ENCODE results near the gene MYH7. TPM values are rescaled to one million over a fixed set of nuclear protein-coding genes. Genes with fewer than 3 reads are reported as not detected.
A peak's percentile ranks its signal among the peaks of the same experiment; 100 is the strongest.
"Not testable (repeated sequence)": the region's sequence is repeated elsewhere in the genome, so short reads cannot be mapped to it uniquely, and the experiment has no call there.

The MYH7 gene
- total RNA-seq, 1 donor from 2014 or later, result not detected

DNA sequence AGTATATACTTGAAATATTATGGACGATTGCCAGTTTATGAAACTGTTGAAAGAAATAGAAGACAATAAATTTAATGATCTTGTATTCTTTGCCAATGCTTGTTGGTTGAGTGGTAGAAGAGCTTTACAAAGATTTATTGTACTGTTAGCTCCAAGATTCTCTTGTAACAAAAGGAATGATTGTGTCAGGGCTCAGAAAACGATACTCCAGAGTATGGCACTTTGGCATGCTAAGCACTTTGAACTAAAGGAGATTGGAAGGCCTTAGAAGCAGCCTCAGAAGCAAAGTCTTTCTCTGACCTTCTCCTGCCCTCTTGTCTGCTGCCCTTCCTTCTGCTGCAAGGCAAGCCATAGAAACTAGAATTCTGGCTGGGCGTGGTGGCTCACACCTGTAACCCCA lies 29.8 kb upstream of the MYH7 start:
- Mint-ChIP-seq H3K36me3 (ENCODE audit: insufficient read depth) (no peaks in the 10 kb centered on the region), H3K9me3 (ENCODE audit: low read depth) (peaks cover 3% of the 10 kb centered on the region), H3K4me3 (ENCODE audit: low read depth) (no peak overlapping the region), H3K27ac (no peak overlapping the region), H3K27me3 (peaks cover 2% of the 10 kb centered on the region), H3K4me1 (ENCODE audit: low read depth) (peaks cover 8% of the 10 kb centered on the region)
- DNase-seq (ENCODE audit: low spot score, unreplicated experiment), result no peak
- TF ChIP-seq, protein P1, sequence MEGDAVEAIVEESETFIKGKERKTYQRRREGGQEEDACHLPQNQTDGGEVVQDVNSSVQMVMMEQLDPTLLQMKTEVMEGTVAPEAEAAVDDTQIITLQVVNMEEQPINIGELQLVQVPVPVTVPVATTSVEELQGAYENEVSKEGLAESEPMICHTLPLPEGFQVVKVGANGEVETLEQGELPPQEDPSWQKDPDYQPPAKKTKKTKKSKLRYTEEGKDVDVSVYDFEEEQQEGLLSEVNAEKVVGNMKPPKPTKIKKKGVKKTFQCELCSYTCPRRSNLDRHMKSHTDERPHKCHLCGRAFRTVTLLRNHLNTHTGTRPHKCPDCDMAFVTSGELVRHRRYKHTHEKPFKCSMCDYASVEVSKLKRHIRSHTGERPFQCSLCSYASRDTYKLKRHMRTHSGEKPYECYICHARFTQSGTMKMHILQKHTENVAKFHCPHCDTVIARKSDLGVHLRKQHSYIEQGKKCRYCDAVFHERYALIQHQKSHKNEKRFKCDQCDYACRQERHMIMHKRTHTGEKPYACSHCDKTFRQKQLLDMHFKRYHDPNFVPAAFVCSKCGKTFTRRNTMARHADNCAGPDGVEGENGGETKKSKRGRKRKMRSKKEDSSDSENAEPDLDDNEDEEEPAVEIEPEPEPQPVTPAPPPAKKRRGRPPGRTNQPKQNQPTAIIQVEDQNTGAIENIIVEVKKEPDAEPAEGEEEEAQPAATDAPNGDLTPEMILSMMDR (IDR thresholded peaks at IDR 0.05; ENCODE audit: unreplicated experiment), result no peak

DNA sequence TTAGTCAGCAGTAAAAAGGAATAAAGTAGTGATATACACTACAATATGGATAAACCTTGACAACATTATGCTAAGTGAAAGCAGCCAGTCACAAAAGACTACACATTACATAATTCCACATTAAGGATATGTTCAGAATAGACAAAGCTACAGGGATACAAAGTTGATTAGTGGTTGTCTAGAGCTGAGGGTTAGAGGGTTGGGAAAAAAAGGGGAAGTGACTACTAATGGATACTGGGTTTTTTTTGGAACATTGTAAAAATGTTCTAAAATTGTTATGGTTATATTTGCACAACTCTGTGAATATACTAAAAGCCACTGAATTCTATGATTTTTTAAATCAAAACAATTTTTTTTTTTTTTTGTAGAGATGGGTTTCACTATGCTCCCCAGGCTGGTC lies 29.2 kb upstream of the MYH7 start:
- Mint-ChIP-seq H3K4me3 (ENCODE audit: low read depth) (no peak overlapping the region), H3K9me3 (ENCODE audit: low read depth) (peaks cover 3% of the 10 kb centered on the region), H3K27ac (no peak overlapping the region), H3K27me3 (peaks cover 2% of the 10 kb centered on the region), H3K4me1 (ENCODE audit: low read depth) (peaks cover 8% of the 10 kb centered on the region), H3K36me3 (ENCODE audit: insufficient read depth) (no peaks in the 10 kb centered on the region)
- DNase-seq (ENCODE audit: low spot score, unreplicated experiment), result no peak
- TF ChIP-seq, protein P1 (IDR thresholded peaks at IDR 0.05; ENCODE audit: unreplicated experiment), result no peak

DNA sequence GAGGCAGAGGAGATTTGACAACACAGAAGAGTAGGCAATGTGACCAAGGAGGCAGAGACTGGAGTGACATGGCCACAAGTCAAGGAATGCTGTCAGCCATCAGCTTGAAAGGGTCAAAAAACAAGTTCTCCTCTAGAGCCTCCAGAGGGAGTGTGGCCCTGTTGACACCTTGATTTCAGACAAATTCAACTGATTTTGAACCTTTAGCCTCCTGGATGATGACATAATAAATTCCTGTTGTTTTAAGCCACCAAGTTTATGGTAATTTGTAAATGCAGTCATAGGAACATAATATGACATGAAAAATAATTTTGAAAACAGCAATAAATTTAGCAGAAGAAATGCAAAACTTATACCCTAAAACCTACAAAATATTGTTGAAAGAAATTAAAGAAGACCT lies 25.5 kb upstream of the MYH7 start:
- TF ChIP-seq, protein P1 (IDR thresholded peaks at IDR 0.05; ENCODE audit: unreplicated experiment), result no peak
- H3K27ac Mint-ChIP-seq, result no peak overlapping the region
- no peak overlapping the region for H3K4me3 Mint-ChIP-seq (ENCODE audit: low read depth)
- peaks cover 7% of the 10 kb centered on the region for H3K27me3 Mint-ChIP-seq
- no peak for DNase-seq (ENCODE audit: low spot score, unreplicated experiment)
- H3K9me3 Mint-ChIP-seq (ENCODE audit: low read depth), result peaks cover 3% of the 10 kb centered on the region
- H3K36me3 Mint-ChIP-seq (ENCODE audit: insufficient read depth), result no peaks in the 10 kb centered on the region
- H3K4me1 Mint-ChIP-seq (ENCODE audit: low read depth), result no peaks in the 10 kb centered on the region

DNA sequence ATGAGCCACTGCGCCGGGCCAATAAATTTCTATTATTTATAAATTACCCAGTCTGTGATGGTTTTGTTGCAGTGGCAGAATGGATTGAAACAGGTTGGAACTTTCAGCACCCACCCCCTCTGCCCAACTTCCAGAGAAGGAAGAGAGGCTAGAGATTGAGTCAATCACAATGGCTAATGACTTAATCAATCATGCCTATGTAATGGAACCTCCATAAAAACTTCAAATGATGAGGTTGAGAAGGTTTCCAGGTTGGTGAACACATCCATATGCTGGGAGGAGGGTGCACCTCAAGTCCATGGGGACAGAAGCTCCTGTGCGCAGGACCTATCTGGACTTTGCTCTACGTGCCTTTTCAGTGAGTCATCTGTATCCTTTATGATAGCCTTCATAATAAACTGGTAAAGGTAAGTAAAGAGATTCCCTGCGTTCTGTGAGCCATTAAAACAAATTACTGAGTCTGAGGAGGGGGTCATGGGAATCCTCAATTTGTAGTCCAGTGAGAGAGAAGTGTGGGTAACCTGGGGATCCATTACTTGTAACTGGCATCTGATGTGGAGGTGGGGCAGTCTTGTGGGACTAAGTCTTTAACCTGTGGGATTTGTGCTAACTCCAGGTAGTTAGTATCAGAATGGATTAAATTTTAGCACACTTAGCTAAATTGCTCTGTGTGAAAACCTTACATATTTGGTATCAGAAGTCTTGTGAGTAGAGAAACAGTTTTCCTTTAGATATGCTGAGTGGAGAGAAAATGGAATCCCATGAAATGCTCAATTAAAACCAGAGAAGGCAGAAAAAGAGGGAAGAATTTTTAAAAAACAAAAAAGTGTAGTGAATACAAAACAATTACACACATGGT lies 22.4 kb upstream of the MYH7 start:
- peaks cover 3% of the 10 kb centered on the region for H3K9me3 Mint-ChIP-seq (ENCODE audit: low read depth)
- TF ChIP-seq, protein P1 (IDR thresholded peaks at IDR 0.05; ENCODE audit: unreplicated experiment), result no peak

DNA sequence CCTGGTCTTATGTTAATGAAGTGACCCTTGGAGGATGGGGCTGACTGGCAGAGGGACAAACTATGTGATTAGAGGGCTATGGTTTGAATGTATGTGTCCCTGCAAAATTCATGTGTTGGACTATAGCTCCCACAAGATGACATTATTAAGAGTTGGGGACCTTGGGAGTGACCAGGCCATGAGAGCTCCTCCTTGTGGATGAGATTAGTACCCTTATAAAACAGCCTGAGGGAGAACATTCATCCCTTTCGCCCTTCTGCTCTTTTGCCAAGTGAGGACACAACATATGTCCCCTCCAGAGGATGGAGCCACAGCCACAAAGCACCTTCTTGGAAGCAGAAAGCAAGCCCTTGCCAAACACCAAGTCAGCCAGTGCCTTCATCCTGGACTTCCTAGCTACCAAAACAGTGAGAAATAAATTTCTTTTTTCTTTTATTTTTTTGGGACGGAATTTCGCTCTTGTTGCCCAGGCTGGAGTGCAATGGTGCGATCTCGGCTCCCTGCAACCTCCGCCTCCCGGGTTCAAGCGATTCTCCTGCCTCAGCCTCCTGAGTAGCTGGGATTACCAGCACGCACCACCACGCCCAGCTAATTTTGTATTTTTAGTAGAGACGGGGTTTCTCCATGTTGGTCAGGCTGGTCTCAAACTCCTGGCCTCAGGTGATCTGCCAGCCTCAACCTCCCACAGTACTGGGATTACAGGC lies 21.6 kb upstream of the MYH7 start:
- H3K27ac Mint-ChIP-seq; H3K4me1 Mint-ChIP-seq (ENCODE audit: low read depth); DNase-seq (ENCODE audit: low spot score, unreplicated experiment); H3K9me3 Mint-ChIP-seq (ENCODE audit: low read depth); H3K27me3 Mint-ChIP-seq; H3K36me3 Mint-ChIP-seq (ENCODE audit: insufficient read depth); H3K4me3 Mint-ChIP-seq (ENCODE audit: low read depth): not testable (repeated sequence)
- TF ChIP-seq, protein P1 (IDR thresholded peaks at IDR 0.05; ENCODE audit: unreplicated experiment), result peak; percentile 26

More for the DNA sequence above, 22.4 kb upstream of the MYH7 start:
- no peak overlapping the region for H3K27ac Mint-ChIP-seq
- peaks cover 7% of the 10 kb centered on the region for H3K27me3 Mint-ChIP-seq
- H3K36me3 Mint-ChIP-seq (ENCODE audit: insufficient read depth), result no peaks in the 10 kb centered on the region
- H3K4me1 Mint-ChIP-seq (ENCODE audit: low read depth), result no peaks in the 10 kb centered on the region
- H3K4me3 Mint-ChIP-seq (ENCODE audit: low read depth), result no peak overlapping the region
- DNase-seq (ENCODE audit: low spot score, unreplicated experiment), result no peak
